ENCODE data around the gene MYO9B. TPM values are rescaled to one million over a fixed set of nuclear protein-coding genes. Genes with fewer than 3 reads are reported as not detected.
A peak's percentile ranks its signal among the peaks of the same experiment; 100 is the strongest.
"Not testable (repeated sequence)": the region's sequence is repeated elsewhere in the genome, so short reads cannot be mapped to it uniquely, and the experiment has no call there.

Gene MYO9B
- polyA plus RNA-seq, 2 of the 4 experiments (the other 2 are of a cell fraction): 13.0 to 27.7 TPM

GRCh38 chr19:17137417-17137816 lies 61.8 kb downstream of the MYO9B start:
- ChIA-PET CTCF (interaction anchor here (0.9 kb wide), 1 partner anchor 36 kb away, joined by 3 read pairs; no protein-coding TSS in a partner anchor), POLR2A (no interaction called here)
- Histone ChIP-seq H3K9me3 (no peaks in the 10 kb centered on the region), H3K4me3 (no peak overlapping the region), H3K27ac (peak overlapping the region in 1 of 2 experiments; percentile 2; a peak in 1 of 6 replicates), H3K4me1 (peaks cover 24% of the 10 kb centered on the region), H3K4me2 (no peak overlapping the region)
- no peak for ATAC-seq
- FAIRE-seq: no peak
- no peak for DNase-seq (ENCODE audit: low read depth in 1 of 2, low spot score in 1 of 2)
- no peak for TF ChIP-seq JUNB (IDR thresholded peaks at IDR 0.05)
- TF ChIP-seq EHMT2 (IDR thresholded peaks at IDR 0.05; ENCODE audit: low read depth): no peak
- no peak for TF ChIP-seq GATA3 (IDR thresholded peaks at IDR 0.05; ENCODE audit: borderline replicate concordance)
- TF ChIP-seq EHF (CRISPR knock-in tag; IDR thresholded peaks at IDR 0.05): no peak
- TF ChIP-seq POLR2A (IDR thresholded peaks at IDR 0.05; ENCODE audit: low read length): no peak
- no peak for TF ChIP-seq HMGXB4 (CRISPR knock-in tag; IDR thresholded peaks at IDR 0.05; ENCODE audit: borderline replicate concordance)
- TF ChIP-seq ELK1 (IDR thresholded peaks at IDR 0.05; ENCODE audit: low read depth, low read length): no peak
- TF ChIP-seq HDAC2 (IDR thresholded peaks at IDR 0.05): no peak
- TF ChIP-seq CEBPB (IDR thresholded peaks at IDR 0.05): no peak
- no peak for TF ChIP-seq CTCF (IDR thresholded peaks at IDR 0.05)
- no peak for TF ChIP-seq KDM1A (IDR thresholded peaks at IDR 0.05; ENCODE audit: low read depth)
- no peak for TF ChIP-seq SREBF2 (IDR thresholded peaks at IDR 0.05)
- no peak for TF ChIP-seq EP300 (IDR thresholded peaks at IDR 0.05)
- TF ChIP-seq PBX3 (IDR thresholded peaks at IDR 0.05): no peak
- no peak for TF ChIP-seq BCL3 (IDR thresholded peaks at IDR 0.05)
- TF ChIP-seq PHF8 (IDR thresholded peaks at IDR 0.05; ENCODE audit: borderline replicate concordance, low read depth): no peak
- 93% methylated on average over 10 of the region's 10 CpGs for WGBS (ENCODE audit: missing lambda C conversion rate)

- CTCF ChIA-PET: interaction anchor here (0.9 kb wide), 1 partner anchor 35 kb away, joined by 3 read pairs; no protein-coding TSS in a partner anchor
- H3K9me3 ChIP-seq; H3K4me2 ChIP-seq; FAIRE-seq; POLR2A ChIA-PET; H3K4me3 ChIP-seq; DNase-seq (ENCODE audit: low read depth in 1 of 2, low spot score in 1 of 2); H3K27ac ChIP-seq; ATAC-seq: not testable (repeated sequence)
- peaks cover 24% of the 10 kb centered on the region for H3K4me1 ChIP-seq
- WGBS (ENCODE audit: missing lambda C conversion rate): 87% methylated on average over 10 of the region's 10 CpGs
Observed at GRCh38 chr19:17138052-17138846, 62.7 kb downstream of the MYO9B start.

Measured in A549 (cell line).